ENCODE data around the gene SLC22A31. TPM values are rescaled to one million over a fixed set of nuclear protein-coding genes. Genes with fewer than 3 reads are reported as not detected.

SLC22A31 gene
- total RNA-seq, 1 donor from 2014 or later: not detected

DNA sequence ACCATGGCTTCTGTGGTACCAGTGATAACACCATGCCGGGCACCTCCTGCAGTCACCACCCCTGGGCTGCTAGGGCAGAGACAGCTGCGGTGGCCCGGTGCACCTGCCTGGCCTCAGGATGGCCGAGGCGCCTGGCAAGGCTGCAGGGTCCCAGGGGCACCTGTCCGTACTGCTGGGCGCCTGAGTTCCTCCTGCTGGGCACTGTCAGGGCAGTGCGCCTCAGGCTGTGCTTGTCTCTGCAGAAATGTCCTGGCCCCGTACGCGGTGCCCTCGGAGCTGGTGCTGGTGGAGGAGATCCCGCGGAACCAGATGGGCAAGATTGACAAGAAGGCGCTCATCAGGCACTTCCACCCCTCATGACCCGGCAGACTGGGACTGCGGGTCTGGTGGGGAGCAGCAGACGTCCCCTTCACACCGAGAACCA is 46.5 kb downstream of the SLC22A31 start:
- Histone ChIP-seq H3K9me3 (no peaks in the 10 kb centered on the region), H3K27ac (no peak overlapping the region), H3K27me3 (no peaks in the 10 kb centered on the region), H3K4me1 (peaks cover 12 to 21% of the 10 kb centered on the region in 2 donors), H3K4me3 (no peak overlapping the region), H3K36me3 (peaks cover 19 to 37% of the 10 kb centered on the region in 2 donors)
- DNase-seq (ENCODE audit: low spot score in 2 of 2): no peak
- intact Hi-C loops (cut with DNase I): no loop called here
- TF ChIP-seq, protein P1, sequence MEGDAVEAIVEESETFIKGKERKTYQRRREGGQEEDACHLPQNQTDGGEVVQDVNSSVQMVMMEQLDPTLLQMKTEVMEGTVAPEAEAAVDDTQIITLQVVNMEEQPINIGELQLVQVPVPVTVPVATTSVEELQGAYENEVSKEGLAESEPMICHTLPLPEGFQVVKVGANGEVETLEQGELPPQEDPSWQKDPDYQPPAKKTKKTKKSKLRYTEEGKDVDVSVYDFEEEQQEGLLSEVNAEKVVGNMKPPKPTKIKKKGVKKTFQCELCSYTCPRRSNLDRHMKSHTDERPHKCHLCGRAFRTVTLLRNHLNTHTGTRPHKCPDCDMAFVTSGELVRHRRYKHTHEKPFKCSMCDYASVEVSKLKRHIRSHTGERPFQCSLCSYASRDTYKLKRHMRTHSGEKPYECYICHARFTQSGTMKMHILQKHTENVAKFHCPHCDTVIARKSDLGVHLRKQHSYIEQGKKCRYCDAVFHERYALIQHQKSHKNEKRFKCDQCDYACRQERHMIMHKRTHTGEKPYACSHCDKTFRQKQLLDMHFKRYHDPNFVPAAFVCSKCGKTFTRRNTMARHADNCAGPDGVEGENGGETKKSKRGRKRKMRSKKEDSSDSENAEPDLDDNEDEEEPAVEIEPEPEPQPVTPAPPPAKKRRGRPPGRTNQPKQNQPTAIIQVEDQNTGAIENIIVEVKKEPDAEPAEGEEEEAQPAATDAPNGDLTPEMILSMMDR (IDR thresholded peaks at IDR 0.05): no peak

DNA sequence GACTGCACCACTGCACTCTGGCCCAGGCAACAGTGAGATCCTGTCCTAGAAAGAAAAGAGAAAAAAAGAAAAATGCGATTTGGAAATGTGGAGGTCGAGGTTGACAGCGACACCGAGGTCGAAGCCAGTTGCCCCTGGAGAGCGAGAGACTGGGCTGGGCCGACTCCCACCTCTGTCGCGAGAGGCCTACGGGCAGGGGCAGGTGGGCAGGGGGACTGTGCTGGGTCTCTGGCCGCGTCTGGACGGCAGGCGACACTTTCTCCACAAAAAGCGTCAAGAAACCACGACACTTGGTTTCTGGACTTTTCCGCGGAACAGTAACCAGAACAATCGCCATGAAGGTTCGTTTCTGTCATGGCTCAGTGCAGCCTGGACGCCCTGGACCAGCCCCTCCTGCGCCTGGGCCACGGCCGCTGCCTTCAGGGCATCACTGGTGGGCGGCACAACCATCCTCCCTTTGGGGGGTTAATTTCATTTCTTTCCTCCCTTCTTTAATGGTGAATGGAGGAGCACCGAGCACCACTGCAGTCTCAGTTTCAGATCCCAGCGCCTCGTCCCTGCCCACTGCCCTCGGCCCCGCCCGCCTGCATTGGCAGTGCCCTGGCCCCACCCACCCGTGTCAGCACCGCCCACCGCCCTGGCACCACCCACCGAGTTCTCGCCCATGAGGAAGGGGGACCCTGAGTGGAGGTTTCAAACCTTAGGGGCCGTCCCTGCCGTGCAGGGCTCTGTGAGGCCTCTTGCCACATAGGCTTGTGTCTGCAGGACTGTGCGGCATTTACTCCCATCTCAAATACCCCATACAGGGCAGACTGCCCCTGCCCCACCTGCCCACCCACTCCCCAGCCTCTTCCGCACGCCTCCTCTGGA is 47.3 kb downstream of the SLC22A31 start:
- Histone ChIP-seq H3K4me1 (peaks cover 12 to 21% of the 10 kb centered on the region in 2 donors), H3K36me3 (peaks cover 26 to 44% of the 10 kb centered on the region in 2 donors), H3K4me3 (no peak overlapping the region), H3K27me3 (no peaks in the 10 kb centered on the region), H3K27ac (no peak overlapping the region), H3K9me3 (no peaks in the 10 kb centered on the region)
- intact Hi-C loops (cut with DNase I): no loop called here
- DNase-seq (ENCODE audit: low spot score in 2 of 2): no peak
- TF ChIP-seq, protein P1 (IDR thresholded peaks at IDR 0.05): no peak

DNA sequence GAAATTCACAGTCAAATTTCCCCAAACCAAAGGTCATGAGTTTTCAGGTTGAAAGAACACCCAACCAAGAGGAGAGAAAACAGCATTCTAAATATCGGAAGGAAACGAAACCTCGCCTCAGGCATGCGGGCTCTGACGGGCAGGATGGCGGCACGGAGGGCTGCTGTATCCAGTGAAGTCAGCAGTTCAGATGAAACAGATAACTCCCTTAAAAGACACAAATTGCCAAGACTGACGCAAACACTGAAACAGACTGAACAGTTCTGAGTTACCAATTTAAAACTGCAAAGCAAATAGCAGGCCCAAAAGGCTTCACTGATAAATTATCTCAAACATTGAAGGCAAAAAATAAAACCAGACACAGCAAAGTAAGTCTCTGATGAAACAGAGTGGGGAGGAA is 49.4 kb downstream of the SLC22A31 start:
- H3K27ac ChIP-seq: no peak overlapping the region
- H3K4me3 ChIP-seq: no peak overlapping the region
- H3K36me3 ChIP-seq: peaks cover 35 to 54% of the 10 kb centered on the region in 2 donors
- no peak for DNase-seq (ENCODE audit: low spot score in 2 of 2)
- intact Hi-C loops (cut with DNase I): no loop called here
- TF ChIP-seq, protein P1 (IDR thresholded peaks at IDR 0.05): no peak
- H3K27me3 ChIP-seq: no peaks in the 10 kb centered on the region
- no peaks in the 10 kb centered on the region for H3K9me3 ChIP-seq
- H3K4me1 ChIP-seq: peaks cover 8 to 10% of the 10 kb centered on the region in 2 donors

DNA sequence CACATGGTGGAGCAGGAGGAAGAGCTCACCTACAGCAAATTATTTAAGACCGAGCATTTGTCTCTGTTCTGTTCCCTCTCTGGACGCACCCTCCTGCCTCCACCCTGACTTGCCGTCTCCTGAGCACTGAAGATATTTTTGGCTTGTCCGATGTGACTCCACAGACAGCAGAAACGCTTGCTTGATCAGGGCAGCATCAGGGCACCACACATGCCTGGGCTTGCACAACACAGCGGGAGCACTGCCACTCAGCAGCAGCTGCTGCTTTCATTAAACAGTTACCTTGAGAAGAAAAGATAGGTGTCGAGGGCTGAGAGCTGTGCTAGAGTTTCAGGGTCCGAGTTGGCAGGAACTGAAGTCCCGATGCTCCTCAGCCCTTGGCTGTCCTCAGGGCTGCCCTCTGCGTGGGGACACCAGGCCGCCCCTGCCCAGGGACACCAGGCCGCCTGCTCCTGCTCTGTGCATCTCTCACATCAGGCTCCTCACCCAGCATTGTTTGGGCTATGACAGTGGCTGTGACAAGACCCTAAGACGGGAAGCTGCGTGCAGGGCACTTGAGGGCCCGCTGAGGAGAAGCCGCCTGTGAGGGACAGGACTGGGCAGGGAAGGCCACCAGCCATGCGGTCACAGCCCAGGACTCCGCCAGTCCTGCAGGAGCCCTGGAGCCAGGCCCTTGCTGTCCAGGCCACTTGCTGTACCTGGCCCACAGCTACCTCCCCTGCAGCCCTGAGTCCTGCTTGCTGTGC is 50.1 kb downstream of the SLC22A31 start:
- Histone ChIP-seq H3K27me3 (no peaks in the 10 kb centered on the region), H3K4me3 (no peak overlapping the region), H3K27ac (no peak overlapping the region), H3K4me1 (peaks cover 5 to 6% of the 10 kb centered on the region in 2 donors), H3K9me3 (no peaks in the 10 kb centered on the region), H3K36me3 (peaks cover 41 to 61% of the 10 kb centered on the region in 2 donors)
- no peak for DNase-seq (ENCODE audit: low spot score in 2 of 2)
- intact Hi-C loops (cut with DNase I): no loop called here
- TF ChIP-seq, protein P1 (IDR thresholded peaks at IDR 0.05): no peak

DNA sequence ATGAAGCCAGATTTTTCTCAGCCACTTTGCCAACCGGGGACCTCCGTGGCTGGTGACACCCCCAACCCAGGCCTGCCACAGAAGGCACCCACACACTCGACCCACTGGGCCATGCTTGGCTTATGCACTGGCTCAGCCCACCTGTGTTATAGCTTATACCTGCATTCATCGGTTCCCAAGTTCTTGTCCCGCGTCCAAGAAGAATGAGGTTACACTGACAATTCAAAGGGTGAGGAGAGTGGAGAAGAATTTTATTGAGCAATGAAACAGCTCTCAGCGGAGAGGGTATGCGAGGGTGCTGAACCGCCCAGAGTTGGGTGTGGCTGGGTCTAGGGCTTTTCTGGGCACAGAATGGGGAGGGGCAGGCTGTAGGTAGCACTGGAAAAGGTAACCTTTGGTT is 51.0 kb downstream of the SLC22A31 start:
- intact Hi-C loops (cut with DNase I): loop anchor here (10.0 kb wide), 1 partner anchor 55 kb away; the partner anchor contains the start of gene SLC22A31
- TF ChIP-seq, protein P1 (IDR thresholded peaks at IDR 0.05): no peak
- H3K27me3 ChIP-seq: no peaks in the 10 kb centered on the region
- H3K9me3 ChIP-seq: no peaks in the 10 kb centered on the region
- H3K36me3 ChIP-seq: peaks cover 41 to 70% of the 10 kb centered on the region in 2 donors
- DNase-seq (ENCODE audit: low spot score in 2 of 2): no peak
- no peak overlapping the region for H3K4me3 ChIP-seq
- no peaks in the 10 kb centered on the region for H3K4me1 ChIP-seq
- no peak overlapping the region for H3K27ac ChIP-seq
